ENCODE measurements around the gene RMDN3.

The RMDN3 gene

GRCh38 chr15:40754883-40755811 lies at the start of gene RMDN3:
Gene RMDN3 (minus strand): TSS chr15:40755254. CDS start chr15:40754783, 471 bp downstream.
- DNase-seq, result peak; percentile 93

- DNase-seq, result no peak
Observed at GRCh38 chr15:40803688-40804087, 48.6 kb upstream of the RMDN3 start.

- DNase-seq, result no peak
Observed at GRCh38 chr15:40803076-40803475, 48.0 kb upstream of the RMDN3 start.

- no peak for DNase-seq
Observed at GRCh38 chr15:40799523-40799922, 44.5 kb upstream of the RMDN3 start.

- no peak for DNase-seq
Observed at GRCh38 chr15:40796512-40796911, 41.5 kb upstream of the RMDN3 start.

- no peak for DNase-seq
Observed at GRCh38 chr15:40796041-40796440, 41.0 kb upstream of the RMDN3 start.

GRCh38 chr15:40793216-40793989 lies 38.3 kb upstream of the RMDN3 start:
- peak; percentile 27 for DNase-seq

- no peak for DNase-seq
Observed at GRCh38 chr15:40792394-40792793, 37.3 kb upstream of the RMDN3 start.

- DNase-seq, result no peak
Observed at GRCh38 chr15:40790718-40791117, 35.7 kb upstream of the RMDN3 start.

GRCh38 chr15:40789999-40790398 lies 34.9 kb upstream of the RMDN3 start:
- DNase-seq, result no peak

- no peak for DNase-seq
Observed at GRCh38 chr15:40789119-40789518, 34.1 kb upstream of the RMDN3 start.

- DNase-seq, result no peak
Observed at GRCh38 chr15:40787991-40788390, 32.9 kb upstream of the RMDN3 start.

- peak; percentile 73 for DNase-seq
Observed at GRCh38 chr15:40787344-40787841, 32.3 kb upstream of the RMDN3 start.

GRCh38 chr15:40785814-40786213 lies 30.8 kb upstream of the RMDN3 start:
- DNase-seq, result no peak

- no peak for DNase-seq
Observed at GRCh38 chr15:40785164-40785563, 30.1 kb upstream of the RMDN3 start.

GRCh38 chr15:40782609-40783227 lies 27.7 kb upstream of the RMDN3 start:
- peak; percentile 81 for DNase-seq

GRCh38 chr15:40776537-40777141 lies 21.6 kb upstream of the RMDN3 start:
- peak; percentile 33 for DNase-seq

GRCh38 chr15:40775740-40776536 lies 20.9 kb upstream of the RMDN3 start:
- no peak for DNase-seq

- no peak for DNase-seq
Observed at GRCh38 chr15:40775007-40775406, 20.0 kb upstream of the RMDN3 start.

GRCh38 chr15:40773902-40774301 lies 18.8 kb upstream of the RMDN3 start:
- no peak for DNase-seq

- no peak for DNase-seq
Observed at GRCh38 chr15:40773496-40773895, 18.4 kb upstream of the RMDN3 start.

- no peak for DNase-seq
Observed at GRCh38 chr15:40772014-40772413, 17.0 kb upstream of the RMDN3 start.
